CD4-positive, alpha-beta T cell (primary cell): ENCODE data around the gene PRSS50. TPM values are rescaled to one million over a fixed set of nuclear protein-coding genes. Genes with fewer than 3 reads are reported as not detected.

Source experiments
- ATAC-seq: fragments of 200-7000 bp; cut with Tn5 transposase; one replicate; pipeline ENCODE4 v1.10.0; 2022; ENCODE audit warnings: mild to moderate bottlenecking; ENCODE audit not compliant: poor library complexity
- CTCF ChIA-PET: fragments of 350-600 bp; sonication (Branson Sonifier 250); formaldehyde crosslinking; loops from one replicate; lab custom pipeline; 2021; ENCODE audit warnings: antibody characterized with exemption, inconsistent platforms; lab: Charles Lee
- POLR2A ChIA-PET: fragments of 350-600 bp; sonication (Branson Sonifier 250); formaldehyde crosslinking; loops from one replicate; lab custom pipeline; 2021; ENCODE audit warnings: antibody characterized with exemption, inconsistent platforms; lab: Charles Lee
- DNase-seq, 14 experiments: peaks; one replicate each; pipeline ENCODE4 v3.0.0-alpha.2; 2013 to 2020; ENCODE audit warnings: mixed read lengths in 2 of 14
- H3K27ac ChIP-seq, 2 donors: one replicate each; pipeline versions ENCODE4 v1.5.1 to v1.7.0; 2013; ENCODE audit warnings: low read length in 2 of 2, low read depth in 1 of 2, mild to moderate bottlenecking in 1 of 2
- H3K27me3 ChIP-seq, 2 experiments: 1 replicate in 1 of 2; 2 replicates in 1 of 2; pipeline versions ENCODE4 v1.6.1 to v1.7.0; 2013; ENCODE audit warnings: low read length in 2 of 2, control low read depth in 1 of 2, mild to moderate bottlenecking in 1 of 2, moderate library complexity in 1 of 2; ENCODE audit not compliant: insufficient read depth in 2 of 2, control insufficient read depth in 1 of 2
- H3K36me3 ChIP-seq: one replicate; pipeline ENCODE4 v1.6.1; 2013; ENCODE audit warnings: low read length, control low read depth; ENCODE audit not compliant: insufficient read depth
- H3K4me1 ChIP-seq: one replicate; pipeline ENCODE4 v1.6.1; 2013; ENCODE audit warnings: low read length, control low read depth; ENCODE audit not compliant: insufficient read depth
- H3K4me3 ChIP-seq: one replicate; pipeline ENCODE4 v1.5.1; 2013; ENCODE audit warnings: mild to moderate bottlenecking, low read length, moderate library complexity
- H3K9me3 ChIP-seq, 2 experiments: 1 replicate in 1 of 2; 2 replicates in 1 of 2; pipeline versions ENCODE4 v1.6.1 to v1.7.0; 2013; ENCODE audit warnings: low read length in 2 of 2, mild to moderate bottlenecking in 2 of 2, control low read depth in 1 of 2, moderate library complexity in 1 of 2; ENCODE audit not compliant: control insufficient read depth in 1 of 2, insufficient read depth in 1 of 2
- H3K27ac Mint-ChIP-seq: one replicate; pipeline ENCODE4 v1.8.0; 2020; ENCODE audit warnings: mixed read lengths
- H3K27me3 Mint-ChIP-seq: one replicate; pipeline ENCODE4 v1.8.0; 2021; ENCODE audit warnings: mixed read lengths
- H3K36me3 Mint-ChIP-seq: one replicate; pipeline ENCODE4 v1.8.0; 2021; ENCODE audit warnings: low read depth, mixed read lengths
- H3K4me1 Mint-ChIP-seq: one replicate; pipeline ENCODE4 v1.8.0; 2021; ENCODE audit warnings: low read depth, mixed read lengths
- H3K4me3 Mint-ChIP-seq: one replicate; pipeline ENCODE4 v1.8.0; 2020; ENCODE audit warnings: mild to moderate bottlenecking, mixed read lengths
- H3K9me3 Mint-ChIP-seq: one replicate; pipeline ENCODE4 v1.8.0; 2020; ENCODE audit warnings: mixed read lengths
- intact Hi-C, 2 experiments: fragments of 100-400 bp; cut with DNase I in 1 of 2; cut with micrococcal nuclease in 1 of 2; formaldehyde crosslinking; loops; one replicate each; pipeline versions ENCODE4 v1.15.1 to v1.9.0; 2023 to 2025; cut with DNase I, micrococcal nuclease
- total RNA-seq, 174 experiments: library from RNA in 2 of 174; stranded (reverse) in 2 of 174; gene quantifications; one replicate each; pipeline ENCODE4 v1.2.3 and lab custom pipeline; 2021 to 2026
- TF ChIP-seq, protein P1 (sequence below): fragments of 200-600 bp; IDR thresholded peaks from one replicate; pipeline ENCODE4 v1.8.0; 2022; ENCODE audit warnings: antibody characterized with exemption, mild to moderate bottlenecking

Gene PRSS50
- total RNA-seq, 2 experiments from 2014 or later = not detected

DNA sequence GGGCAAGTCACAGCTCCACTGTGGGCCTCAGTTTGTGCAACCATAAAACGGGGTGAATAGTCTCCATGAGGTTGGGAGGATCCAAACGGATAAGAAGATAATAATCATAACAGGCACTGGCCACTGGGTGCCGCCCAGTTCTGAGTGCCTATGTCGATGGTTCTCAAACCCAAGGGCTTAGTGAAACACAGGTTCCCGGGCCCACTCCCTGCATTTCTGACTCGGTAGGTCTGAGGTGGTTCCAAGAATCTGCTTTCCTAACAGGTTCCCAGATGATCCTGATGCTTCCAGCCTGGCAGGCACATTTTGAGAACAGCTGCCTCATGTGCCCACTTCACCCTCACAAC is 45.3 kb downstream of the PRSS50 start:
- no peaks in the 10 kb centered on the region for H3K27me3 Mint-ChIP-seq
- H3K27ac Mint-ChIP-seq = no peak overlapping the region
- H3K4me3 Mint-ChIP-seq = no peak overlapping the region
- TF ChIP-seq, protein P1, sequence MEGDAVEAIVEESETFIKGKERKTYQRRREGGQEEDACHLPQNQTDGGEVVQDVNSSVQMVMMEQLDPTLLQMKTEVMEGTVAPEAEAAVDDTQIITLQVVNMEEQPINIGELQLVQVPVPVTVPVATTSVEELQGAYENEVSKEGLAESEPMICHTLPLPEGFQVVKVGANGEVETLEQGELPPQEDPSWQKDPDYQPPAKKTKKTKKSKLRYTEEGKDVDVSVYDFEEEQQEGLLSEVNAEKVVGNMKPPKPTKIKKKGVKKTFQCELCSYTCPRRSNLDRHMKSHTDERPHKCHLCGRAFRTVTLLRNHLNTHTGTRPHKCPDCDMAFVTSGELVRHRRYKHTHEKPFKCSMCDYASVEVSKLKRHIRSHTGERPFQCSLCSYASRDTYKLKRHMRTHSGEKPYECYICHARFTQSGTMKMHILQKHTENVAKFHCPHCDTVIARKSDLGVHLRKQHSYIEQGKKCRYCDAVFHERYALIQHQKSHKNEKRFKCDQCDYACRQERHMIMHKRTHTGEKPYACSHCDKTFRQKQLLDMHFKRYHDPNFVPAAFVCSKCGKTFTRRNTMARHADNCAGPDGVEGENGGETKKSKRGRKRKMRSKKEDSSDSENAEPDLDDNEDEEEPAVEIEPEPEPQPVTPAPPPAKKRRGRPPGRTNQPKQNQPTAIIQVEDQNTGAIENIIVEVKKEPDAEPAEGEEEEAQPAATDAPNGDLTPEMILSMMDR = no peak
- Histone ChIP-seq H3K27ac (no peak overlapping the region), H3K4me1 (no peaks in the 10 kb centered on the region), H3K9me3 (no peaks in the 10 kb centered on the region), H3K4me3 (no peak overlapping the region), H3K36me3 (peaks cover 12% of the 10 kb centered on the region), H3K27me3 (no peaks in the 10 kb centered on the region)
- H3K36me3 Mint-ChIP-seq = peaks cover 40% of the 10 kb centered on the region
- ATAC-seq (no peak), DNase-seq (no peak)
- ChIA-PET CTCF (no interaction called here), POLR2A (no interaction called here)
- no peaks in the 10 kb centered on the region for H3K4me1 Mint-ChIP-seq
- no peaks in the 10 kb centered on the region for H3K9me3 Mint-ChIP-seq
- intact Hi-C loops = no loop called here

DNA sequence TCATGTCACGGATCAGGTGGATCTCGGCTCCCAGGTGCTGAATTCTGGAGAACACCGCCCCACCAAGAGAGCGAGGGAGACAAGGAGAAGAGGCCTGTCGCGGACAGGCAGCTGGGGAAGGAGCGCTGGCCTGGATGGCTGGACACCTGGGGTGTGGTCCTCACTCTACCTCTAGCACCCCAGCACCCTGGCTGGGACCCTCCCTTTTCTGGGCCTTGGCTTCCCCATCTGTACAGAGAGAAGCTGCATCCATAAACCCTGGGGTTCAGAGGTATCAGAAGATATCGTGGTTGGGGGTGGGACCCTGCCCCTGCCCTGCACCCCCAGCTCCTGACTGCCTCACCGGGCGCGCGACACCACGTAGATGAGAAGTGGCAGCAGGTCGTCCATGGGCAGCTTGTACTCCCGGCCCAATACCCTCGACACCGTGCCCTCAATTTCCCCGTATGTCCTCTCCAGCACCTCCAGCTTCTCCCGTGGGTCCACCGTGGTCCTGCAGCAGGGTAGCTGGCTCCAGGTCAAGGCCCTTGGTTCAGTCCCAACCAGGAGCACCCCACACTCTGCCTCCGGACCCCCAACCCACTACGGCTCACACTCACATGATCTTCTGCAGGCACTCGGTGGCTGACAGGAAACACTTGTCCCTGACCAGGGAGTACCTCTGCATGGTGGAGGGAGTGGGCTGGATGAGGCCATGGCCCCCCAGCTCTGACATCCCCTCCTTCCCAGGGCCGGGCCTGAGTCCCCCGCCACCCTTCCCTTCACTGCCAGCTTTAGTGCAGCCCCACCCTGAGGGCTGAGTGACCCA is 45.9 kb downstream of the PRSS50 start:
- no peaks in the 10 kb centered on the region for H3K9me3 ChIP-seq
- no peak for DNase-seq
- no peak for ATAC-seq
- CTCF ChIA-PET = no interaction called here
- peaks cover 12% of the 10 kb centered on the region for H3K36me3 ChIP-seq
- POLR2A ChIA-PET = no interaction called here
- Mint-ChIP-seq H3K27ac (no peak overlapping the region), H3K36me3 (peaks cover 40% of the 10 kb centered on the region), H3K4me1 (no peaks in the 10 kb centered on the region), H3K9me3 (no peaks in the 10 kb centered on the region), H3K27me3 (no peaks in the 10 kb centered on the region), H3K4me3 (no peak overlapping the region)
- H3K4me1 ChIP-seq = no peaks in the 10 kb centered on the region
- no peak overlapping the region for H3K4me3 ChIP-seq
- TF ChIP-seq, protein P1 = no peak
- intact Hi-C loops = no loop called here
- no peaks in the 10 kb centered on the region for H3K27me3 ChIP-seq
- H3K27ac ChIP-seq = no peak overlapping the region

DNA sequence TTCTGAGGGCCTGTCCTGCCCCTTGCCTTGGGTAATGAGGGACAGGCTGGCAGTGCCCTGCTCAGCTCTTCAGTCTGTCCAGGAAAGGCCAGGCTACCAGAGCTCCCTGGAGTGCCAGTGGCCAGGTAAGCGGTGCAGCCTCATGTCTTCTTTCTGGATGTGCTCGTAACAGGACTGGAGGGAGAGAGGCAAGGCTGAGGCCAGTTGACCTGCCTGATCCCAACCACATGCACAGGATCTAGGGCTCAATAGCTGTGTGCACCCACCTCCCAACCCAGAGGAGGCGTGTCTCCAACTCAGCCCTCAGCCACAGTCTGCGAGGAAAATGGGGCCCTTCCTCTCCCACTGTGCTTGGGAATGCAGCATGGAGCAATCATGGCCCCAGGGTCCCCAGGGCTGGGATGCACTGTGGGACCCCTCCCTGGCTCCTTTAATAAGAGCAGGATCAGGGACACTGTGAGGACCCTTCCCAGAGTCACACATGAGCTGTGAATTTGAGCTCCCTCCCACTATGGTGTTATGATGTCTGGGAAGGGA is 46.7 kb downstream of the PRSS50 start:
- Histone ChIP-seq H3K27ac (no peak overlapping the region), H3K4me3 (no peak overlapping the region), H3K9me3 (no peaks in the 10 kb centered on the region), H3K36me3 (peaks cover 9% of the 10 kb centered on the region), H3K27me3 (no peaks in the 10 kb centered on the region), H3K4me1 (no peaks in the 10 kb centered on the region)
- Mint-ChIP-seq H3K36me3 (peaks cover 38% of the 10 kb centered on the region), H3K4me1 (no peaks in the 10 kb centered on the region), H3K4me3 (no peak overlapping the region), H3K27me3 (no peaks in the 10 kb centered on the region), H3K27ac (no peak overlapping the region), H3K9me3 (no peaks in the 10 kb centered on the region)
- intact Hi-C loops = no loop called here
- CTCF ChIA-PET = no interaction called here
- DNase-seq = no peak
- POLR2A ChIA-PET = no interaction called here
- ATAC-seq = no peak
- TF ChIP-seq, protein P1 = no peak
